GM19463 (cell line): ENCODE data around the gene CLMN.
A peak's percentile ranks its signal among the peaks of the same experiment; 100 is the strongest.
"Not testable (repeated sequence)": the region's sequence is repeated elsewhere in the genome, so short reads cannot be mapped to it uniquely, and the experiment has no call there.

Experiments
- ATAC-seq: cut with Tn5 transposase; IDR thresholded peaks from one replicate; pipeline ENCODE4 v1.9.1; 2021; ENCODE audit warnings: mild to moderate bottlenecking, moderate library complexity; ENCODE audit not compliant: unreplicated experiment

CLMN gene

DNA sequence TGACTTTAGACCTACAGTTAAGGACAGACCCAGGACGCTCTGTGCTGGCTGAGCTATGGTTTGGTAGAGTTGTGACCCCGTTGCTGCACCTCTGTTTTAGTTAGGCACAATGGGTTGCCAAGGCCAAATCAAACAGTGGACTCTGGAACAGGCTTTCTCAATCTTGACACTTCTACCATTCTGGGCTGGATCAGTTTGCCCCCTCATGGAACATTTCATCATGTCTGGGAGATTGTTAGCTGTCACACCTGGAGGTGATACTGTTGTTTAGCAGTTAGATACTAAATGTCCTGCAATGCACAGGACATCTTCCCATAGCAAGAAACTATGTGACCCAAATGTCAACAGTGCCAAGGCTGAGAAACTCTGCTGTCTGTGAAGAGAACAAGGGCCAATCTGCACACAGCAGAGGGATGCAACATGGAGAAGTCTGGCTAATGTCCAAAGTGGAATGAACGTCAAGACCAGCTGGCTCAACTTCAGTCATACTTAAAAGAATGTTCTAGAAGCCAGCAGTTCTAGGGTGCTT lies 96.8 kb downstream of the CLMN start:
- ATAC-seq = no peak

DNA sequence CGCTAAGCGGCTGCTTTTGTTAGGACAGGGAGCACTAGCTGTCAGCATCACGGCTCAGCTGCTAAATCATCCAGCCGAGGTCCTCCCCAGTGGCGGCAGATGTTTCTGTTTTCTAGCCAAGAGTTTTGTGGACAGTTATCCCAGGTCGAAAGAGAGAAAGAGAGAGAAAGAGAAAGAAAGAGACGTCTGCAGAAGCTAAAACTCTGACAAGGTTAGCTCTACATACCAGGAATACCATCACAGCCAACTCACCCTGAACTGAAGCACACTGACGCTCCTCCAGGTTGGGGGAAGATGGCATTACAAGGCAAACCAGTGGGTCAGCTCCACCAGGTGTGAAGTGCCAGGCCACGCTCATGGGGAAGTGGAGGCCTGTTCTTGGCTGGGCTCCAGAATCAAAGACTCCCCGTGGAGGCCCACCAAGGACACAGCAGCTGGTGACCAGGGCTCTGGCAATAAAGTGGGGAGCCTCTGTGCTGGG lies 97.5 kb downstream of the CLMN start:
- ATAC-seq = no peak

DNA sequence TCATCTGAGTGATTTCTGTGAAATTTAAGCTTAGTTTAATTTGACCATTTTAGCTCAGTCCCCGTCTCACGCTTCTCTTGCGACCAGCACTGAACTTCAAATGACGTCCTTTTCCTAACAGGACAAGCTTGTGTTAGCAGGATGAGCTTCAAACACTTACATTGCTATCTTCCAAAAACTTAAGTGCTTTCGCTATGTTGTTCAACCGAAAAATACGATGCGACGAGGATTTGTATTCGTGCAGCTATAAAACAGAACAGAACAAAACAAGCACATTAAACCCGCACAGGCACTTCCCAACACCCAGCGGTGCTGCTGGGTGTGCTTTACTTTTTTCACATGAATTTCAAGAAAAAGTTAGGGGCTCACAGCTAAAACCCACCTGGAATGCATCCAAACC lies 98.2 kb downstream of the CLMN start:
- no peak for ATAC-seq

DNA sequence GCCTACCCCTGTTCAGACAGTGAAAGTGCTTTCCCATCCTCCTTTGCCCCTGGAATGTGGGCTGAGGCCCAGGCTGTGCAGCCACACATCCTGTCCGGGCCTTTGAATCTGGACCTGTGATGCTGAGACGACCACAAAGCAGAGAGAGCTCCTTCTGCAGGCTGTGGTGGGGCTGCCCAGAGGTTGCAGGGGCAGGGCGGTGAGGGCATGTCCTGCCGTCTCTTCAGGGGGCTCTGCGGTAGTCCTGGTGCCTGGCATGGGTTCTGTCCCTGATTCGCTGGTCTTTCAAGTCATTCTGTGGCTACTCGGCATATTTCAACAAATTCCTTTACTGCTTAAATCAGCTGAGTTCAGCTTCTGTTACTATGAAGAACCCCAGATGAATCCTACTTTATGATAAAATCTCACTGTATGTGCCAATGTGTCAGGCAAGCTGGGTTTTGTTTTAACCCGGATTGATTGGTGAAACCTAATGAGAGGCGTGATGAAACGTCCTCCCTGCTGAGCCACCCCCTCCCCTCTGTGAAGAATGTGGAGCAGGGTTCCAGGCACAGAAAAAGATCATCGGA lies 99.0 kb downstream of the CLMN start:
- ATAC-seq = no peak

DNA sequence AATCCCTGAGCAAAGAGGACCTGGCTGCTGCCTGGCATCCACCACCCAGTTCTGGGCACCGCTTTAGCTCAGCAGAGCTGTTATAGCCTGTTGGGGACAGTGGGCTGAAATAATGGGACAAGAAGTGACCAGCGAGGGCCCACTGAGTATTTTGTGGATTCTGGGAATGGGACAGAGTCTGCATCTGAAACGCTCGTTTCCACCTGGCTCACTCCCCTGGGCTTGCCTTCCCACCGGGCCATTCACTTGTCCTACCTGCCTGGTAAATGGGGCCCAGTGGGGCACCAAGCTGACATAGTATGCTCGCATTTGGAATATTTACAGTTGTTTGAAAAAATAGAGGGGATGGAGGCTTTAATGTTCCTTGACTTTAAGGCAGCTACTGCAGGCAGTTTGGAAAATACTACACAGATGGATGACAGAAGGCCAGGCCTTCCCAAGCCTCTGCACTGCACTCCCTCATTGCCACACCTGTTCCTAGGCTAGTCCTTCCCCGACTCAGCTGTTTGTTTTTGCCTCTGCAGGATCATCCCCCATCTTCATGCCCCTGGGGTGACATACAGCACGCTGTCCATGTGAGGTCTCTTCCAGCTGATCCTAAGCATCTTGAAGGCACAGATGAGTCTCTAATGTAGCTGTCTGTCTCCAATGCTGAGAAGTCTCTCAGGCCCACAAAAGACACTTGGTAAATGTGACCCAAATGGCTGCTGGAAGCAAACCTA lies 101.1 kb downstream of the CLMN start:
- ATAC-seq = no peak

DNA sequence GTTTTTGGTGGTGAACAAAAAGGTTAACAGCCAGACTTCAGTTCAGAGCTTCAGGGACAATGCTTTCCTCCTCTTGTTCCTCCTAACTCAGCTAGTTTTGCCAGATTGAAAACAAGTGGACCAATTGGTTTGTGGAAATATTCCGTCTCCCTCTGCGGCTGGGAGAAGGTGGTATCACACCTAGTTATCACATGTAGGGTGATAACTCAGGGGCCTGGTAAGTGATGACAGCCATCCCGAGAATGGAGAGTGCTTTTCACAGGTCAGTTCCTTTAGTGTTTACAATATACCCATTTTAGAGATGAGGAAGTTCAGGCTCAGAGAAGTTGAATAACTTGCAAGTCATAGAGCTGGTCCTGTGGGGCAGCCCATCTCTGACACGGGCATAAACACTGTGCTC lies 101.7 kb downstream of the CLMN start:
- no peak for ATAC-seq

DNA sequence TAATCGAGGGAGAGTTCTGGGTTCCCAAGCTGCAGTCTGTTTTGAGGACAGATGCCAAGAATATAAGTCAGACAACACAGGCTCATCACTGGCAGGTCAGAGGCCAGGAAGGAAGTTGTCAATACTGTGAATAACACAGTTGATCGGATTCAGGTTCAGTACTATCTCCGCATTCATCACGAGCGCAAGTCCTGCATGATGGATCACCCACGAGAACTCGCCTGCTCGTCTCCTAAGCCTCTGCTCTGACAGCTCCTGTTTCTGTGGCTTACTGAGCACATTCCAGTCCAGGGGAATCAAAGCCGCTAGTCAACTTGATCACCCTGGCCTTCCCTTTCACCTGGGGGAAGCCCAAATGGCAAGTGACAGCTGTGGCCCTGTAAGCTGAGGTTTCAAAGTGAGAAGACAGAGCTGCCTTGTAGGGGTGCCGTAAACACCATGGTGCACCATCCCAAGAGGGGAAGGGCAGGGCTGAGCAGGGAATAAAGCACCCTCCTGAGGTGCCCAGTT lies 102.3 kb downstream of the CLMN start:
- ATAC-seq = no peak

DNA sequence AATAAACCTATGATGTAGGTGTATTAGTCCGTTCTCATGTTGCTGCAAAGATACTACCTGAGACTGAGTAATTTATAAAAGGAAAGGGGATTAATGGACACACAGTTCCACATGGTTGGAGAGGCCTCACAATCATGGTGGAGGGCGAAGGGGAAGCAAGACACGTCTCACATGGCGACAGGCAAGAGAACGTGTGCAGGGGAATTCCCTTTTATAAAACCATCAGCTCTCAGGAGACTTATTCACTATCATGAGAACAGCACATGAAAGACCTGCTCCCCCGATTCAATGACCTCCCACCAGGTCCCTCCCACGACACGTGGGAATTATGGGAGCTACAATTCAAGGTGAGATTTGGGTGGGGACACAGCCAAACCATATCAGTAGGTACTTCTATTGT lies 103.7 kb downstream of the CLMN start:
- ATAC-seq = no peak

DNA sequence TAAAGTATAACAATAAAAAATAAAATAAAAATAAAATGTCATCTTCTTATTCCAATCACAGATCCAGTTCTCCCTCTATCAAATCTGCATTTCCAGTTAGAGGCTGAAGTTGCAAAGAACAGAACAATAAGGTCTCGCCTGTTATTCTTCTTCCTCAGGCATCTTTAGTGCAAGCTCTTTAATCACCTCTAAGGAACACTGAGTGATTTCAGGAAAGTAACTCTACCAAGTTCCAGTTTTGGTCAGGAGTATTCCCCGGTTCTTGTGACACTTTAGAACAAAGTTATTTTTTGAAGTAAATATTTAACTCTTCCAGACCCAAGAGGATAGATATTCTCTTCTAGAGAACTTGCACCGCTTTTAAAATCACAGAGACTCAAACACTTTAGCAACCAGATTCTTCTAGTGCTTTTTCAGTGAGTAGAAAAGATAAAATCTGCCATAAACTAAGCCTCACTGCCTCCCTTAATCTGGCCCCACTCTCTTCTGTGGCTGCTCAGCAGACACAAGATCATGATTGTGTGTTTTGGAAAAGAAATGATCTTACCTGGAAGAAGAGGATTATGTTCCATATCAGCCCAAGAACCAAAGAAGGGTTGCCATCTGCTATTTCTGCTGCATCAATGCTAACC lies 104.5 kb downstream of the CLMN start:
- ATAC-seq = peak; percentile 31

DNA sequence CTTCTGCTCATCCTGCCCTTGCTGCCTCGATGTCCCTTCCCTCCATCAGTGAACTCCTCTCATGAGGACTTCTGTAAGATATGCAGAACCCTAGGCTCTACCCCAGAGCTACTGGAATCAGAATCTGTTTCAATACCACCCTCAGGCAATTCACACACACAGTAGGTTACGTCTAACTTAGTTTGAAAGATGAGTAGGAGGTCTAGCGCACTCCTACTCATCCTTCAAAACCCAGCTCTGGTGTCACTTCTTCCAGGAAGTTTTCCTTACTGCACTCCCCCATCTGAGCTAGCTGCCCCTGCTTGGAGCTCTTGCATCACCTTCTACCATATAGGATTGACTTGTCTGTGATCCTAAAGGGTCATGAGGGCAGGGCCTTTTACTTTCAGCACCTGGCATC lies 105.9 kb downstream of the CLMN start:
- ATAC-seq = no peak

DNA sequence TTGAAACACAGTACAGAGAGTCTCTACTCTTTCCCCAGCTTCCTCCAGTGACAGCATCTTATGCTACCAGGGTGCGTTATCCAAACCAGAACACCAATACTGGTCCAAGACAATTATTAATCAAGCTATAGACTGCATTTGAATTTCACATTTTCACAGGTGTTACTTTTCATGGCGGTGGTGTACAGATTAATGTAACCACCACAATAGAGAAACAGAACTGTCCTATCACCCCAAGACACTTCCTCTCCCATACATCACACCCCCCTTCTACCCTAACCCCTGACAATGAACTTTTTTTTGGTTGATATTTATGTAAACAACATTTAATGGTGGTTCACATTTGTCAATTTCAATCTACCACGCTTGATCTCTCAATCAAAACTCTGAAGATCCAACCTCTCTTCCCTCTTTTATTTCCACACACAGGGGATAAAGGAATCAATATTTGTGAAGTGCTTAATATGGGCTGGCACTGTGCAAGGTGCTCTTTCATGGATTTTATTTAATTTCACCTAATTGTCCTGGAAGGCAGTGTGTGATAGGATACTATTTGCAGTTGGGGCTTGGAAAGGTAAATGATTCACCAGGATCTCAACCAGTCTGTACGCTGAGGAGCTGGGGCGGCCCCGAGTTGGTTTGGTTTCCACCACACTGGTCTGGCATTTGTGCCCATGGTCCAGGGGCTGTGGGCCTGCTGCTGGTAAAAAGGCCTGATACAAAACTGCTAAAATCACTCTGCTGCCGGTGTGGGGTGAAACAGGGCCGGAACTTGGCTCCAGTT lies 107.8 kb downstream of the CLMN start:
- ATAC-seq = peak; percentile 74

DNA sequence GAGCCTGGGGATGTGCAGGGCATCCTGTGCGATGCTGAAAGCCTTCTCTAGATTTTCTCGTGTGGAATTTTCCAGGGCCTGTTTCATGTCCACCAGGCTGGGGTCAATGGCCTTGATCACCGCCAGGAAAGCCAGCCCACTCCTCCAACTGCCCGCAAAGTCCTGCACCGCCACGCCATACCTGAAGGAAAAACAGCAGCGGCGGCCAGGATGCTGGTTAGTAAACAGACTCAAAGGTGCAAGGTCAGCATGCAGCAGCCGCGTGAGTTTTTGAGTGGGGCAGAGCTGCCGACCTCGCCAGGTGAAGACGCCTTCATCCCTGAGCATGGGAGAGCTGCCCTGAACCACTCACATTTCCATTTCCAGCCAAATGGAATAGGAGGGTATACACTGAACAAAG lies 109.0 kb downstream of the CLMN start:
- no peak for ATAC-seq

DNA sequence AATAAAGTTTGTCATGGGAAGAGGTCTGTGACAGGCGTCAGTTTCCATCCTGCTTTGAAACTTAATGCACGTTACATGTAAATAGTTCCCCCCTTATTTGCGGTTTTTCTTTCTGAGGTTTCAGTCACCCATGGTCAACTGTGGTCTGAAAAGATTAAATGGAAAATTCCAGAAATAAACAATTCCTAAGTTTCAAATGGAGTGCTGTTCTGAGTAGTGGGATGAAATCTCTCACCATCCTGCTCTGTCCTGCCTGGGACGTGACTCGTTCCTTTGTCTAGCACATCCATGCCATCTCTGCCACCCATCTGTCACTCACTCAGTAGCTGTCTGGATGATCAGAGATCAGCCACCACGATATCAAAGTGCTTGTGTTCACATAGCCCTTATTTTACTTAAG lies 111.1 kb downstream of the CLMN start:
- no peak for ATAC-seq

DNA sequence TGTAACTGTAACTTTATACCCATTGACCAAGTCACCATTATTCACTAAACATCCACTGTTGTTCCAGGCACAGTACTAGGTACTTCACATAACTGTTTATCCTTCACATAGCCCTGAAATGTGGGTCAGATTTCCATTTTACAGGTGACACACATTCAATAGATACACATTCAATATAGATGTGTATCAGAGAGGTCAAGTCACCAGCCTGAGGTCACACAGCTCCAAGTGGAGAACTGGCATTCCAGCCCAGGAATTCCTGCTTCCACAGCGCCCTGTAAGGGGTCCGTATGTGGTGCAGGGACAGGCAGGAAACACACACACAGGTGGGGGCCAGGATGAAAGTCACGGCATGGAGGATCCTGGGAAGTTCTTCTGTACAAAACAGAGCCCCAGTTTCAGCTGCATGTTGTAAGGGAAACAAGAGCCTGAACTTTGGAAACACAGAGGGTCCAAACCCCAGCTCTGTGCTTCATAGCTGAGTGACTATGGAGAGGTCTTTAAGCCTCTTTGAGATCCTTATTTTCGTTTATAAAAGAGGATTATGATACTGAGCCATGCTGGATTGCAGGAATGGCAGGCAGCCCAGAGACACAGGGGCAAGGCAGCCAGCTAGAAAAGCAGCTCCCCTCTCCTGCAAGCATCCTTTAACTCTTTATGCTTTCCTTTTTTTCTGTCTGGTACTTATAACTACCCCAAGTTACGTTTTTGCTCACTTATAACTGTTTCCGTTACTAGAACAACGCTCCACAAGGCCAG lies 112.1 kb downstream of the CLMN start:
- ATAC-seq = no peak

DNA sequence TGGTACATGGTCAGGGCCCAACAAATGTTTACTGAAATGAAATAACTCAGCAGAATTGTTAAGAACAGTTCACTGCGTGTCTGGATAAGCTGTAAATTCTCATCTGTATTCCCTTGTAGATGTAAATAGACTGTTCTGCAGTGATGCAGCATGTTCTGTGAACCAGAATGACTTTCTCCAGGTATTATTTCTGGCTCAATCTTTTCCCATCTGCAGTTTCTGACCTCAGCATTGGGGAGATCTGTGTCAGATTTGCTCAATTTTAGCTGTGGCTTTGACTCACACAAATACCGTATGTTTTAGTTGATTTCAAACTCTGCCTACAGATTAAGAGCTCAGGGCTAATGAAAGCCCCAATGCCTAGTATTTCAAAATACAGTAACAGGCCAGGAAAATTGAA lies 113.2 kb downstream of the CLMN start:
- ATAC-seq = no peak

DNA sequence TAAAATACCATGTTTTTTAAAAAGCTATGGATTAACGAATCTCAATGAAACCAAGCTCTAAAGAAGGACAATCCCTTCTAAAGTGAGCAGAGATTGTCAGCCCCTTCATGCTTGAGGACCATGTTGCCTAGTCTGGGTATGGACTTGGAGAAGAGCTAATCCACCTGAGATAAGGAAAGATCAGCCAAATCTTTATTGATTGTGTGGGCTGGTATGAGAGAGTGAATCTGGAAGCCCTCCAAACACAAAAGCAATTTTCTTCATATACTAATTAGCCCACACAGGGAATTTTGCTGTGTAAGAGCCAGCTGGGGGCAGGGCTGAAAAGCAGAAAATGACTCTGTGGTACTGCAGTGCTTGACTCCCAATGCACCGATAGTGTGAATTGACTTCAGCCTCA lies 115.0 kb downstream of the CLMN start:
- ATAC-seq = no peak

DNA sequence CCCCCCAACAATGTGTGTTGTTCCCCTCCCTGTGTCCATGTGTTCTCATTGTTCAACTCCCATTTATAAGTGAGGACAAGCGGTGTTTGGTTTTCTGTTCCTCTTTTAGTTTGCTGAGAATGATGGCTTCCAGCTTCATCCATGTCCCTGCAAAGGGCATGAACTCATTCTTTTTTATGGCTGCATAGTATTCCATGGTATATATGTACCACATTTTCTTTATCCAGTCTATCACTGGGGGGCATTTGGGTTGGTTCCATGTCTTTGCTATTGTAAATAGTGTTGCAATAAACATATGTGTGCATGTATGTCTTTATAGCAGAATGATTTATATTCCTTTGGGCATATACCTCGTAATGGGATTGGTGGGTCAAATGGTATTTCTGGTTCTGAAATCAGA lies 118.0 kb downstream of the CLMN start:
- not testable (repeated sequence) for ATAC-seq

DNA sequence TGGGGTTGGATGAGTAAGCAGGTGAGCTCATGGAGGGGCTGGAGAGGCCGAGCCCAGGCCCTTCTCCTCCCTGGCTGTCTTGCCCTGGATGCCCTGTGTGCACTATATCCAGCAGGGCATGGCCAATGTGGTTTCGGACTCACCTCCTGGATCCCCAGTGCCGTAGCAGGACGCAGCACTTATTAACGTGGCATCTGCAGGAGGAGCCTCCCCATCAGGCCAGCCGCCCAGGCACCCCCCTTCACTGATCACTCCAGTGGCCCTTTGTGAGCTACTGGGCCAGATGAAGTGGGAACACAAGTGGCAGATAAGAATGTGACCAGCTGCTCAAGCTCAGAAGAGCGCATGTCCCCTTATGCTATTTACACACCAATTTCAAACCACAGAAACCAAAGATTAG lies 119.3 kb downstream of the CLMN start:
- ATAC-seq = no peak

DNA sequence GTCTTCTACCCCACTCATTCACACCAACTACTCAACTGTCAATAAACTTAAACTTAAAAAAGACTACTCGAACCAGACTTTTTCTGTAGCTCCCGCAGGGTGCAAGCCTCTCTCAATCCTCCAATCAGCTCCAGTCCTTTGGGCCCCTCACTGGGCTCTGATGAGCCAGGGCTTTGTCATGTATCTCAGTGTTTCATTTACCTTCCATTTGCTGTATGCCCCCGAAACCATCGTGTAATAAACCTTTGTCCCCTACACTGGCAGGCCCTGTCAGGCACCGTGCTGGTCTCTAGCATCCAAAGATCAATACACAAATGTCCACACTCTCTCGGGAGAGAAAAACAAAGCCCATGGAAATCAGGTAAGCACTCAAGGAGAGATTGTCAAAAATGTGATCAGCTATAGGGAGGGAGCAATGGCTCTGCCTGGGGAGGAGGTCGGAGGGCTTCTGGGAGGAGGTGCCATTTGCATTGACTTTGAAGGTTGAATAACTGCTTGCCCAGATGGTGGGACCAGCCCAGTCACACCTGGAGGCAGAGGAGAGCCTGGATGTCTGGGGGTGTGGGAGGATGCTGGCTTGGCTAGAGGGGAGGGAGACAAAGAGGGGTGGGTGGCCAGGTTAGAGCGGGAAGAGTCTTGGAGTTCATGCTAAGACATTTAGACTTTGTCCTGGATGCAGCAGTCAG lies 120.3 kb downstream of the CLMN start:
- ATAC-seq = no peak

DNA sequence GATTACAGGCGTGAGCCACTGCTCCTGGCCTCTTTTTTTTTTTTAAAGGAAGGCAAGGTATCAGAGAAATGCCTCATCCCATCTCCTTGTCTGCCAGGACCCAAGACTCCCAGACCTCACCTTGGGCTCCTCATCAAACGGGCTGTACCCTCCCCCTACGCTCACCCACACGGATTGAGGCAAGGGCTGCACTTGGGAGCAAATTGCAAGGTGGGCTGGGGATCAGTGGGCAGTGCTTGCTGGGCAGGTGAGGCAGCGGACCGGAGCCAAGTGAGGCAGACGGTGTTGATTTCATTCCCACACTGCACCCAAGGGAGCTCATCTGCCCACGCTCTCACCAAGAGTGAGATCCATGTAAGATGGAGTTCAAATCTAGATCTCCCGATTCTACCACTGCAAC lies 121.4 kb downstream of the CLMN start:
- ATAC-seq = no peak
